Mucosa of rectum (tissue), 2 donors: ENCODE results near the gene ANLN.

Source experiments
- H3K27ac ChIP-seq, 2 donors: one replicate each; pipeline ENCODE4 v1.7.0; 2013; ENCODE audit warnings: inconsistent platforms in 2 of 2, low read depth in 2 of 2, low read length in 2 of 2
- H3K27me3 ChIP-seq, 2 donors: one replicate each; pipeline ENCODE4 v1.7.0; 2013; ENCODE audit warnings: low read length in 2 of 2; ENCODE audit not compliant: control insufficient read depth in 2 of 2, insufficient read depth in 2 of 2
- H3K36me3 ChIP-seq, 2 donors: one replicate each; pipeline ENCODE4 v1.7.0; 2013; ENCODE audit warnings: low read length in 2 of 2; ENCODE audit not compliant: control insufficient read depth in 2 of 2, insufficient read depth in 2 of 2
- H3K4me1 ChIP-seq, 2 donors: one replicate each; pipeline ENCODE4 v1.7.0; 2013; ENCODE audit warnings: low read length in 2 of 2, mild to moderate bottlenecking in 1 of 2; ENCODE audit not compliant: control insufficient read depth in 2 of 2, insufficient read depth in 2 of 2
- H3K4me3 ChIP-seq, 2 donors: one replicate each; pipeline ENCODE4 v1.7.0; 2013; ENCODE audit warnings: low read length in 2 of 2
- H3K9ac ChIP-seq, 2 donors: one replicate each; pipeline ENCODE4 v1.7.0; 2013; ENCODE audit warnings: low read length in 2 of 2, low read depth in 1 of 2, mild to moderate bottlenecking in 1 of 2
- H3K9me3 ChIP-seq, 2 donors: one replicate each; pipeline ENCODE4 v1.7.0; 2013; ENCODE audit warnings: low read length in 2 of 2; ENCODE audit not compliant: control insufficient read depth in 2 of 2
- donor health status: healthy.
- donor health status: Normal muscosa, but diverticular disease.

The ANLN gene

GRCh38 chr7:36358589-36358988 lies 31.1 kb upstream of the ANLN start:
- Histone ChIP-seq H3K9me3 (no peaks in the 10 kb centered on the region), H3K9ac (no peak overlapping the region), H3K4me3 (no peak overlapping the region), H3K4me1 (no peaks in the 10 kb centered on the region), H3K27me3 (no peaks in the 10 kb centered on the region), H3K27ac (no peak overlapping the region), H3K36me3 (no peaks in the 10 kb centered on the region)

- Histone ChIP-seq H3K4me3 (no peak overlapping the region), H3K9ac (no peak overlapping the region), H3K27me3 (no peaks in the 10 kb centered on the region), H3K27ac (no peak overlapping the region), H3K36me3 (no peaks in the 10 kb centered on the region), H3K9me3 (no peaks in the 10 kb centered on the region), H3K4me1 (no peaks in the 10 kb centered on the region)
These were observed 29.4 kb upstream of the ANLN start for GRCh38 chr7:36360244-36360643.

GRCh38 chr7:36361227-36361626 lies 28.4 kb upstream of the ANLN start:
- no peaks in the 10 kb centered on the region for H3K27me3 ChIP-seq
- H3K9ac ChIP-seq, result no peak overlapping the region
- no peaks in the 10 kb centered on the region for H3K9me3 ChIP-seq
- no peaks in the 10 kb centered on the region for H3K4me1 ChIP-seq
- no peaks in the 10 kb centered on the region for H3K36me3 ChIP-seq
- H3K27ac ChIP-seq, result no peak overlapping the region
- no peak overlapping the region for H3K4me3 ChIP-seq

GRCh38 chr7:36363515-36363914 lies 26.1 kb upstream of the ANLN start:
- Histone ChIP-seq H3K9me3 (no peaks in the 10 kb centered on the region), H3K4me1 (peaks cover 0 to 2% of the 10 kb centered on the region in 2 donors), H3K4me3 (no peak overlapping the region), H3K27me3 (no peaks in the 10 kb centered on the region), H3K36me3 (no peaks in the 10 kb centered on the region), H3K27ac (no peak overlapping the region), H3K9ac (no peak overlapping the region)

DNA sequence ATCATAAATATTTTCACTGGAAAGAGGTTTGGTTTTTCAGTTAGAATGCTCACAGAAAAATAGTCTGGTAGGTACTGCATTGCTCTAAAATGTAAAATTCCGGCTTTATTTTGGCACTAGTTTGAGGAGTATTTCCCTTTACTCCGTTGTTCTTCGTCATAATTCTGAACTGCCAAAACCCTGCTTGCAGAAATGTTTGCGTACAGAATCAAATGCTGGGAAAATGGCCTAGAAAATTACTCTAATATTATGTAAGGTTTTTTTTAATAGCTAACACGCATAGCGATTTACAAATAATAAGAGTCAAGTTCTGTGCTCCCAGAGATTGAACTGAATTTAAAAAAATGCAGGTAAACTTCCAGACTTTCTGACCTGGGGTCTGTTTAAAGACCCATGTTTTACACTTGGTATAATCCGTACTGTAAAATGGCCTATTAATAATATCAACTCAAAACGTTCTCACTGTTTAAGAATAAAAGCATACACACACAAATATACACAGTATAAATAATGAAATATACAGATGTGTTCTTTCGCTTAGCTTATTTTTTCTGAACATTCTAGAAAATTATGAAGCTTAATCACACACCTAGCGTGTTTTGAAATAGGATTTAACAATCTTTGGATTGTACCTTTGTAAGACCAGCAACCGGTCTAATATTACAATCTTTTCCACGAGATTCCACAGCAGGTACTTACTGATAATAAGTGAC lies 23.5 kb upstream of the ANLN start:
- no peaks in the 10 kb centered on the region for H3K27me3 ChIP-seq
- peak overlapping the region; percentile 60 to 81 for H3K9ac ChIP-seq
- peak overlapping the region; percentile 84 to 94 for H3K4me3 ChIP-seq
- peaks cover 0 to 2% of the 10 kb centered on the region in 2 donors for H3K4me1 ChIP-seq
- H3K36me3 ChIP-seq, result no peaks in the 10 kb centered on the region
- H3K9me3 ChIP-seq, result no peaks in the 10 kb centered on the region
- H3K27ac ChIP-seq, result no peak overlapping the region

- Histone ChIP-seq H3K36me3 (no peaks in the 10 kb centered on the region), H3K9me3 (no peaks in the 10 kb centered on the region), H3K9ac (peak overlapping the region; percentile 60 to 81), H3K4me1 (peaks cover 0 to 2% of the 10 kb centered on the region in 2 donors), H3K27ac (peak overlapping the region in 1 of 2 donors; percentile 23), H3K27me3 (no peaks in the 10 kb centered on the region), H3K4me3 (peak overlapping the region; percentile 84 to 94)
These were observed 22.7 kb upstream of the ANLN start for GRCh38 chr7:36366718-36367560.

- H3K27ac ChIP-seq, result no peak overlapping the region
- no peaks in the 10 kb centered on the region for H3K27me3 ChIP-seq
- peak overlapping the region; percentile 27 to 81 for H3K9ac ChIP-seq
- H3K4me3 ChIP-seq, result peak overlapping the region; percentile 84 to 94
- no peaks in the 10 kb centered on the region for H3K36me3 ChIP-seq
- no peaks in the 10 kb centered on the region for H3K9me3 ChIP-seq
- peaks cover 0 to 2% of the 10 kb centered on the region in 2 donors for H3K4me1 ChIP-seq
These were observed 22.0 kb upstream of the ANLN start for GRCh38 chr7:36367561-36368077.

- H3K4me1 ChIP-seq, result peaks cover 0 to 2% of the 10 kb centered on the region in 2 donors
- H3K9ac ChIP-seq, result no peak overlapping the region
- H3K36me3 ChIP-seq, result no peaks in the 10 kb centered on the region
- H3K9me3 ChIP-seq, result no peaks in the 10 kb centered on the region
- no peak overlapping the region for H3K4me3 ChIP-seq
- no peak overlapping the region for H3K27ac ChIP-seq
- H3K27me3 ChIP-seq, result no peaks in the 10 kb centered on the region
These were observed 21.2 kb upstream of the ANLN start for GRCh38 chr7:36368496-36368895.

GRCh38 chr7:36369171-36369570 lies 20.5 kb upstream of the ANLN start:
- Histone ChIP-seq H3K4me1 (peaks cover 0 to 2% of the 10 kb centered on the region in 2 donors), H3K4me3 (no peak overlapping the region), H3K27ac (no peak overlapping the region), H3K27me3 (no peaks in the 10 kb centered on the region), H3K36me3 (no peaks in the 10 kb centered on the region), H3K9ac (no peak overlapping the region), H3K9me3 (no peaks in the 10 kb centered on the region)

DNA sequence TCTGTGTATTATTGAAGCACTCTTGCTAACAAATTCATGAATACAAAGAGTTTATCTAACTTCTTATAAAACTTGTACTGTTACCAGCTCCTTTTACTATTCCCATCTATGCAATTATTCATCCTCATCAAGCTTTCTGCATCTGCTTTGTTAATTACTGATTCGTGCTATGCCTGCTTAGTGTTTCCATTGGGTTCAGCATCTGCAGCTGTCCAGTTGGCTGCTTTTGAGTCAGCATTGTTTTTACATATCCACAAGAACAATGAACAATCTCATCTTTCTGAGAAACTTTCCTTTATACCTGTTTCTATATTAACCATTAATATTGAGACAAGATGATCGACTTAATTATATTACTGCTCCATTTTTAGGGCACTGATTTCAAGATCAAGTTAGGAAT lies 19.6 kb upstream of the ANLN start:
- no peak overlapping the region for H3K27ac ChIP-seq
- H3K9me3 ChIP-seq, result no peaks in the 10 kb centered on the region
- peaks cover 0 to 2% of the 10 kb centered on the region in 2 donors for H3K4me1 ChIP-seq
- no peaks in the 10 kb centered on the region for H3K36me3 ChIP-seq
- H3K9ac ChIP-seq, result no peak overlapping the region
- no peaks in the 10 kb centered on the region for H3K27me3 ChIP-seq
- no peak overlapping the region for H3K4me3 ChIP-seq
